ENCODE results near the gene FMN2. TPM values are rescaled to one million over a fixed set of nuclear protein-coding genes. Genes with fewer than 3 reads are reported as not detected.

The FMN2 gene
- total RNA-seq, 2 donors from 2014 or later = not detected

GRCh38 chr1:240467895-240468294, 376.2 kb downstream of the FMN2 start:
- no peak for ATAC-seq
- H3K27ac Mint-ChIP-seq = no peak overlapping the region
- H3K27me3 Mint-ChIP-seq = peaks cover 28 to 36% of the 10 kb centered on the region in 2 donors
- H3K4me1 Mint-ChIP-seq (ENCODE audit: low read depth in 2 of 2) = peaks cover 11 to 13% of the 10 kb centered on the region in 2 donors
- no peaks in the 10 kb centered on the region for H3K9me3 Mint-ChIP-seq
- DNase-seq (ENCODE audit: low spot score) = no peak
- no peaks in the 10 kb centered on the region for H3K36me3 Mint-ChIP-seq
- no peak overlapping the region for H3K4me3 Mint-ChIP-seq

DNA sequence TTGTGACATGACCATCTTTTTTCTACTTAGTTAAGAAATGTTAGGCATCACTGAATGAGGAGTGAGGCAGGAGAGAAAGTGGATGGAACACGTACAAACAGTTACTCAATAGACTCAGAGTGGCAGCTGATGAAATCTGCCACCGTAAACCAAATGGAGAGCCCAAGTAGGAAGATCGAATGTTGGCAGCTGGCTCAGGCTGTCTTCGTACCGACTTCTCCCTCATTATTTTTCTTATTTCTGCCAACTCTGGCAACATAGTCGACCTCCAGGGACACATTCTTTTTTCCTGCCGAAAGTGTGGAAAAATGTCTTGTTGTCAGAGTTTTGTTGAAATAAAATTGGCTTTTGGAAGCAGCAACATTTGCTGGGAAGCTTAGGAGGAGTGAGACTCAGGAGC, 377.0 kb downstream of the FMN2 start:
- peaks cover 11 to 13% of the 10 kb centered on the region in 2 donors for H3K4me1 Mint-ChIP-seq (ENCODE audit: low read depth in 2 of 2)
- no peaks in the 10 kb centered on the region for H3K9me3 Mint-ChIP-seq
- no peak overlapping the region for H3K27ac Mint-ChIP-seq
- peaks cover 28 to 30% of the 10 kb centered on the region in 2 donors for H3K27me3 Mint-ChIP-seq
- DNase-seq (ENCODE audit: low spot score) (no peak), ATAC-seq (no peak)
- H3K36me3 Mint-ChIP-seq = no peaks in the 10 kb centered on the region
- H3K4me3 Mint-ChIP-seq = no peak overlapping the region

GRCh38 chr1:240474133-240474614, 382.5 kb downstream of the FMN2 start:
- Mint-ChIP-seq H3K27ac (no peak overlapping the region), H3K9me3 (no peaks in the 10 kb centered on the region), H3K4me1 (ENCODE audit: low read depth in 2 of 2) (no peaks in the 10 kb centered on the region), H3K27me3 (peaks cover 21 to 30% of the 10 kb centered on the region in 2 donors), H3K36me3 (no peaks in the 10 kb centered on the region), H3K4me3 (no peak overlapping the region)
- ATAC-seq (no peak), DNase-seq (ENCODE audit: low spot score) (no peak)

DNA sequence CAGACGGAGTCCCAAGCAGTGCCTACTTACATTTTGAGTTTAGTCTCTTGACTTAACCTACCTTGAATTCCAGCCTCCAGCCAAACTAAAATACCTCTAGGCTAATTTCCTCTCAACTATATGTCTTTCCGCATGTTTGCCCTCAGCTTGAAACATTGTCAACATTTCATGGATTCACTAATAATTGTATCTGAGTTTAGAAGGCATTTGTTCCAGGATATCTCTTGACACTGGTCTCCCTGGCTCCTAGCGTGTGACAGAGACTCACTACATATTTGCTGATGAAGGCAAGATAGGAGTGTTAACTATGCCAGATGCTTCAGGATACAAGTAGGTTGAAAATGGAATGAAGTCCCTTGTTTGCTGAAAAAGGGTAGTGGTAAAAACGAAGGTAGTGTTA, 384.1 kb downstream of the FMN2 start:
- no peaks in the 10 kb centered on the region for H3K4me1 Mint-ChIP-seq (ENCODE audit: low read depth in 2 of 2)
- no peak for DNase-seq (ENCODE audit: low spot score)
- H3K27ac Mint-ChIP-seq = no peak overlapping the region
- peaks cover 21 to 23% of the 10 kb centered on the region in 2 donors for H3K27me3 Mint-ChIP-seq
- no peak for ATAC-seq
- no peaks in the 10 kb centered on the region for H3K9me3 Mint-ChIP-seq
- no peak overlapping the region for H3K4me3 Mint-ChIP-seq
- H3K36me3 Mint-ChIP-seq = no peaks in the 10 kb centered on the region

DNA sequence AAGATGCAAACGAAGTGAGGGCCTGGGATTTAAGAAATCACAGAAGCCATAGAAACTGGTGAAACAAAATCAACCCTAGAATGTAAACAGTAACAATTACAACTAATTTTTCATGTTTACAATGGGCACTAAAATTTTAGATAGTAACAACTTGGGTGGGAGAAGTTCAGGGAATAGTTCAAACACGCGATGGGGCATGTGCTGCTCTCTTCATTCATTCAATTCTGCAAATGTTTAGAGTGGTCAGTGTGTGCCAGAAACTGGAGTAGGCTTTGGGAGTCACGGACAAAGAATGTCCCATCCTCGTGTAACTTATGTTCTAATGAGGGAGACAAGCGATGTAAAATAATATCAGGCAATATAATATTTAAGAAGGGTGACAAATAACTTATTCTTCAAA, 386.9 kb downstream of the FMN2 start:
- ATAC-seq (no peak), DNase-seq (ENCODE audit: low spot score) (no peak)
- Mint-ChIP-seq H3K27me3 (peaks cover 20 to 23% of the 10 kb centered on the region in 2 donors), H3K4me1 (ENCODE audit: low read depth in 2 of 2) (no peaks in the 10 kb centered on the region), H3K36me3 (no peaks in the 10 kb centered on the region), H3K9me3 (no peaks in the 10 kb centered on the region), H3K4me3 (no peak overlapping the region), H3K27ac (no peak overlapping the region)

DNA sequence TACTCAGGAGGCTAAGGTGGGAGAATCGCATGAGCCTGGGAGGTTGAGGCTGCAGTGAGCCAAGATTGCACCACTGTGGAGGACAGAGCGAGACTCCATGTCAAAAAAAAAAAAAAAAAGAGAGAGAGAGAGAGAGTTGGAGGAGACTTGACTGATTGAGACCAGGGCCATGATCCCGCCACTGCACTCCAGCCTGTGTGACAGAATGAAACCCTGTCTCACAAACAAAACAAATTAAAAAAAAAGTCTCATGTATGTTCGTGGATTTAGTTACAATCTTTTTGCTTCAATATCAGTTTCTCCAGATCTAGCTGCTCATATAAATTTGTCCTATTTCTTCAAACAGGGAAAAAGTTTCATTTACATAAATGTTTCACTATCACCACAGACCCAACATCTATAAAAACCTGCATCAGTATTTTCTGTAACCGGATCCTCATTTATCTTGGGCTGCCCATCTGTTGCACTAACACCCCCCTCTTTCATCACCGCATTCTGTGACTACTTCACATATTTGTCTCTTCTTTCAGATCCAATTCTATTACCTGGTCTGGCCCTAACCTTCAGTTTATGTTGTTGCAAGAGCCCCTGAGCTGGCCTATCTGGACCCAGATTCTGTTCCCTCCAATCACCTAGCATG, 393.2 kb downstream of the FMN2 start:
- no peak overlapping the region for H3K4me3 Mint-ChIP-seq
- DNase-seq (ENCODE audit: low spot score) (no peak), ATAC-seq (no peak)
- H3K9me3 Mint-ChIP-seq = no peaks in the 10 kb centered on the region
- H3K27me3 Mint-ChIP-seq = peaks cover 7 to 23% of the 10 kb centered on the region in 2 donors
- H3K36me3 Mint-ChIP-seq = no peaks in the 10 kb centered on the region
- no peak overlapping the region for H3K27ac Mint-ChIP-seq
- H3K4me1 Mint-ChIP-seq (ENCODE audit: low read depth in 2 of 2) = no peaks in the 10 kb centered on the region

- no peak overlapping the region for H3K4me3 Mint-ChIP-seq
- H3K9me3 Mint-ChIP-seq = no peaks in the 10 kb centered on the region
- no peaks in the 10 kb centered on the region for H3K4me1 Mint-ChIP-seq (ENCODE audit: low read depth in 2 of 2)
- peaks cover 8 to 27% of the 10 kb centered on the region in 2 donors for H3K27me3 Mint-ChIP-seq
- H3K36me3 Mint-ChIP-seq = no peaks in the 10 kb centered on the region
- no peak for ATAC-seq
- no peak for DNase-seq (ENCODE audit: low spot score)
- H3K27ac Mint-ChIP-seq = no peak overlapping the region
Observed at GRCh38 chr1:240486611-240487010, 394.9 kb downstream of the FMN2 start.

GRCh38 chr1:240487493-240487892, 395.8 kb downstream of the FMN2 start:
- Mint-ChIP-seq H3K27ac (no peak overlapping the region), H3K4me1 (ENCODE audit: low read depth in 2 of 2) (no peaks in the 10 kb centered on the region), H3K36me3 (peaks cover 5% of the 10 kb centered on the region), H3K9me3 (no peaks in the 10 kb centered on the region), H3K27me3 (peaks cover 16 to 34% of the 10 kb centered on the region in 2 donors), H3K4me3 (no peak overlapping the region)
- ATAC-seq = no peak
- DNase-seq (ENCODE audit: low spot score) = no peak

- no peaks in the 10 kb centered on the region for H3K9me3 Mint-ChIP-seq
- ATAC-seq (no peak), DNase-seq (ENCODE audit: low spot score) (no peak)
- H3K27ac Mint-ChIP-seq = no peak overlapping the region
- peaks cover 5% of the 10 kb centered on the region for H3K36me3 Mint-ChIP-seq
- H3K27me3 Mint-ChIP-seq = peaks cover 8 to 27% of the 10 kb centered on the region in 2 donors
- no peak overlapping the region for H3K4me3 Mint-ChIP-seq
- H3K4me1 Mint-ChIP-seq (ENCODE audit: low read depth in 2 of 2) = no peaks in the 10 kb centered on the region
Observed at GRCh38 chr1:240491156-240491555, 399.5 kb downstream of the FMN2 start.

- peaks cover 8 to 23% of the 10 kb centered on the region in 2 donors for H3K27me3 Mint-ChIP-seq
- no peak overlapping the region for H3K4me3 Mint-ChIP-seq
- H3K9me3 Mint-ChIP-seq = no peaks in the 10 kb centered on the region
- no peak for DNase-seq (ENCODE audit: low spot score)
- H3K27ac Mint-ChIP-seq = no peak overlapping the region
- no peaks in the 10 kb centered on the region for H3K4me1 Mint-ChIP-seq (ENCODE audit: low read depth in 2 of 2)
- peaks cover 5% of the 10 kb centered on the region for H3K36me3 Mint-ChIP-seq
- ATAC-seq = no peak
Observed at GRCh38 chr1:240491796-240492195, 400.1 kb downstream of the FMN2 start.

GRCh38 chr1:240492832-240493440, 401.3 kb downstream of the FMN2 start:
- DNase-seq (ENCODE audit: low spot score) (peak; percentile 64), ATAC-seq (peak; percentile 71 to 89)
- Mint-ChIP-seq H3K4me3 (no peak overlapping the region), H3K9me3 (no peaks in the 10 kb centered on the region), H3K4me1 (ENCODE audit: low read depth in 2 of 2) (peaks cover 0 to 2% of the 10 kb centered on the region in 2 donors), H3K27me3 (peaks cover 8 to 15% of the 10 kb centered on the region in 2 donors), H3K27ac (no peak overlapping the region), H3K36me3 (peaks cover 5% of the 10 kb centered on the region)

GRCh38 chr1:240495601-240496000, 403.9 kb downstream of the FMN2 start:
- ATAC-seq (no peak), DNase-seq (ENCODE audit: low spot score) (no peak)
- H3K36me3 Mint-ChIP-seq = peaks cover 5% of the 10 kb centered on the region
- H3K4me1 Mint-ChIP-seq (ENCODE audit: low read depth in 2 of 2) = peaks cover 0 to 15% of the 10 kb centered on the region in 2 donors
- peaks cover 8 to 11% of the 10 kb centered on the region in 2 donors for H3K27me3 Mint-ChIP-seq
- H3K4me3 Mint-ChIP-seq = no peak overlapping the region
- H3K9me3 Mint-ChIP-seq = no peaks in the 10 kb centered on the region
- H3K27ac Mint-ChIP-seq = no peak overlapping the region

DNA sequence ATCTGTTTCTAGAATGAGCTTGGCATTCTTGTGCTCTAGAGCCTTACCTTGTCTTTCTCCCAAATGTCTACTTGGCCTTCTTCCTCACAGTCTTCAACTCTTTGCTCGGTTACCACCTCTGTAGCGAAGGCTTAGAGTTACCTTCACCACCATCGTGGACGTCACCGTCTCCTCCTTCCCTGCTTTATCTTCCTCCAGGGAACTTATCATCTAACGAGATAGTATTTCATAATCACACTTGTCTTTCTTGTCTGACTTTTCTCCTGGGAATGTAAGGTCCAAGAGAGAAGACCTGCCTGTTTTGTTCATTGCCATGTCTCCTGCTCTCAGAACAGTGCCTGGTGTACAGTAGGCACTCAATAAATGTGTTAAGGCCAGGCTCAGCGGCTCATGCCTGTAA, 404.7 kb downstream of the FMN2 start:
- peaks cover 0 to 15% of the 10 kb centered on the region in 2 donors for H3K4me1 Mint-ChIP-seq (ENCODE audit: low read depth in 2 of 2)
- H3K9me3 Mint-ChIP-seq = no peaks in the 10 kb centered on the region
- peaks cover 5% of the 10 kb centered on the region for H3K36me3 Mint-ChIP-seq
- H3K27me3 Mint-ChIP-seq = peaks cover 8% of the 10 kb centered on the region in 2 donors
- H3K4me3 Mint-ChIP-seq = no peak overlapping the region
- ATAC-seq (no peak), DNase-seq (ENCODE audit: low spot score) (no peak)
- H3K27ac Mint-ChIP-seq = no peak overlapping the region

- Mint-ChIP-seq H3K4me3 (no peak overlapping the region), H3K9me3 (no peaks in the 10 kb centered on the region), H3K27ac (no peak overlapping the region), H3K36me3 (peaks cover 2% of the 10 kb centered on the region), H3K4me1 (ENCODE audit: low read depth in 2 of 2) (peaks cover 0 to 15% of the 10 kb centered on the region in 2 donors), H3K27me3 (peaks cover 4% of the 10 kb centered on the region in 2 donors)
- DNase-seq (ENCODE audit: low spot score) = no peak
- no peak for ATAC-seq
Observed at GRCh38 chr1:240496941-240497340, 405.3 kb downstream of the FMN2 start.
